OCI-LY7 (cell line): Measurements from ENCODE around the gene SMCR8. TPM values are rescaled to one million over a fixed set of nuclear protein-coding genes. Genes with fewer than 3 reads are reported as not detected.

Experiments used
- BruUV-seq: library from RNA; stranded (reverse); fragments of 400-500 nt; replicated peaks from 2 replicates; lab custom pipeline; 2021; lab: Mats Ljungman, UMichigan
- CTCF ChIA-PET: fragments of 300-600 bp; sonication (Branson Sonifier 250); formaldehyde crosslinking; loops from one replicate; lab custom pipeline; 2022; ENCODE audit warnings: antibody characterized with exemption; ENCODE audit not compliant: unreplicated experiment; lab: Charles Lee
- POLR2A ChIA-PET: fragments of 300-600 bp; sonication (Branson Sonifier 250); formaldehyde crosslinking; loops from one replicate; lab custom pipeline; 2022; ENCODE audit warnings: antibody characterized with exemption; lab: Charles Lee
- DNase-seq: peaks from one replicate; pipeline ENCODE4 v3.0.0-alpha.2; 2015; ENCODE audit warnings: low spot score
- H2AFZ ChIP-seq: fragments of 200-600 bp; sonication (generic), shearing (Covaris generic); 2 replicates; pipeline ENCODE4 v1.6.1; 2014; ENCODE audit warnings: mild to moderate bottlenecking, antibody characterized with exemption, low read length, moderate library complexity
- H3K27ac ChIP-seq: fragments of 200-600 bp; sonication (generic); 2 replicates; pipeline ENCODE4 v1.5.1; 2014; ENCODE audit warnings: mixed run types, low read depth, mild to moderate bottlenecking, moderate library complexity, low read length, inconsistent platforms; ENCODE audit not compliant: poor library complexity, severe bottlenecking
- H3K36me3 ChIP-seq: fragments of 200-600 bp; sonication (generic); 2 replicates; pipeline ENCODE4 v1.6.1; 2014; ENCODE audit warnings: mild to moderate bottlenecking, antibody characterized with exemption, low read length, moderate library complexity, mixed read lengths; ENCODE audit not compliant: insufficient read depth
- H3K4me1 ChIP-seq: fragments of 200-600 bp; sonication (generic); 2 replicates; pipeline ENCODE4 v1.5.1; 2014; ENCODE audit warnings: mild to moderate bottlenecking, low read length; ENCODE audit not compliant: insufficient read depth, poor library complexity, severe bottlenecking
- H3K4me2 ChIP-seq: fragments of 200-600 bp; sonication (generic); 2 replicates; pipeline ENCODE4 v1.6.1; 2014; ENCODE audit warnings: mild to moderate bottlenecking, low read length
- H3K4me3 ChIP-seq: fragments of 200-600 bp; sonication (generic); 2 replicates; pipeline ENCODE4 v1.5.1; 2014; ENCODE audit warnings: mild to moderate bottlenecking, low read depth, low read length; ENCODE audit not compliant: poor library complexity, severe bottlenecking
- H3K79me2 ChIP-seq: fragments of 200-600 bp; sonication (generic); 2 replicates; pipeline ENCODE4 v1.6.1; 2016; ENCODE audit warnings: low read depth, mild to moderate bottlenecking, low read length, moderate library complexity, mixed read lengths; ENCODE audit not compliant: insufficient read depth
- H3K9me2 ChIP-seq: fragments of 200-600 bp; sonication (generic); 2 replicates; pipeline ENCODE4 v1.6.1; 2016; ENCODE audit warnings: mild to moderate bottlenecking, low read length, mixed read lengths; ENCODE audit not compliant: insufficient read depth
- H3K9me3 ChIP-seq: fragments of 200-600 bp; sonication (generic); 2 replicates; pipeline ENCODE4 v1.6.1; 2014; ENCODE audit warnings: mild to moderate bottlenecking, mixed run types, low read length, mixed read lengths
- H4K20me1 ChIP-seq: fragments of 200-600 bp; sonication (generic); 2 replicates; pipeline ENCODE4 v1.6.1; 2014; ENCODE audit warnings: mild to moderate bottlenecking, antibody characterized with exemption, low read length, moderate library complexity, mixed read lengths; ENCODE audit not compliant: insufficient read depth
- EZH2phosphoT487 ChIP-seq: fragments of 200-600 bp; sonication (generic); IDR thresholded peaks from 2 replicates; pipeline ENCODE4 v1.6.1; 2018; ENCODE audit warnings: low read depth, borderline replicate concordance, mild to moderate bottlenecking, mixed run types, antibody characterized with exemption, low read length, moderate library complexity, mixed read lengths
- intact Hi-C: fragments of 100-400 bp; cut with micrococcal nuclease; formaldehyde crosslinking; loops from one replicate; pipeline ENCODE4 v1.10.0; 2022; ENCODE audit not compliant: unreplicated experiment
- total RNA-seq, 2 experiments: library from RNA; depleted of rRNA in 1 of 2; stranded (reverse); fragments of >200 nt in 1 of 2; shearing (Covaris generic) in 1 of 2; gene quantifications; 2 replicates each; pipeline ENCODE4 v1.2.3, GENCODE V29; 2014 to 2022
- TF ChIP-seq, protein P1 (sequence below): fragments of 200-600 bp; sonication (generic); conservative IDR thresholded peaks from 2 replicates; pipeline ENCODE4 v1.5.1; 2014; ENCODE audit warnings: mild to moderate bottlenecking, antibody characterized with exemption, low read length, moderate library complexity, mixed read lengths

The SMCR8 gene
- total RNA-seq, 2 experiments from 2014 or later: 11.8 to 16.1 TPM

DNA sequence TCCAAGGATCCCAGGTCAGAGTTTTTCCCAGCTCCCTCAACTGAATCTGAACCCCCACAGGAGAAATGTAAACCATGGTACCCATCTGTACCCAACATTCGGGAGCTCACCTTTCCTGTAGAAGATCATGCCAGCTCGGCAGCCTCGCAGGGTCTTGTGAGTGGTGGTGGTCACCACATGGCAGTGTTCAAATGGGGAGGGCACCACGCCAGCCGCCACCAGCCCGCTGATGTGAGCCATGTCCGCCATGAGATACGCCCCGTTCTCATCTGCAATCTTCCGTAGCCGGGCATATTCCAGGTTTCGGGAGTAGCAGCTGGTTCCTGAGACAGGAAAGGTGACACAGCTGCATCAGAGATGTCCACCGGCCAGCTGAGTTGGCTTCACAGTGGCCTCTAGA lies 24.8 kb downstream of the SMCR8 start:
- no peaks in the 10 kb centered on the region for H4K20me1 ChIP-seq
- ChIA-PET POLR2A (no interaction called here), CTCF (no interaction called here)
- H2AFZ ChIP-seq: no peak overlapping the region
- H3K4me2 ChIP-seq: no peak overlapping the region
- TF ChIP-seq, protein P1, sequence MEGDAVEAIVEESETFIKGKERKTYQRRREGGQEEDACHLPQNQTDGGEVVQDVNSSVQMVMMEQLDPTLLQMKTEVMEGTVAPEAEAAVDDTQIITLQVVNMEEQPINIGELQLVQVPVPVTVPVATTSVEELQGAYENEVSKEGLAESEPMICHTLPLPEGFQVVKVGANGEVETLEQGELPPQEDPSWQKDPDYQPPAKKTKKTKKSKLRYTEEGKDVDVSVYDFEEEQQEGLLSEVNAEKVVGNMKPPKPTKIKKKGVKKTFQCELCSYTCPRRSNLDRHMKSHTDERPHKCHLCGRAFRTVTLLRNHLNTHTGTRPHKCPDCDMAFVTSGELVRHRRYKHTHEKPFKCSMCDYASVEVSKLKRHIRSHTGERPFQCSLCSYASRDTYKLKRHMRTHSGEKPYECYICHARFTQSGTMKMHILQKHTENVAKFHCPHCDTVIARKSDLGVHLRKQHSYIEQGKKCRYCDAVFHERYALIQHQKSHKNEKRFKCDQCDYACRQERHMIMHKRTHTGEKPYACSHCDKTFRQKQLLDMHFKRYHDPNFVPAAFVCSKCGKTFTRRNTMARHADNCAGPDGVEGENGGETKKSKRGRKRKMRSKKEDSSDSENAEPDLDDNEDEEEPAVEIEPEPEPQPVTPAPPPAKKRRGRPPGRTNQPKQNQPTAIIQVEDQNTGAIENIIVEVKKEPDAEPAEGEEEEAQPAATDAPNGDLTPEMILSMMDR: no peak
- no peak for TF ChIP-seq EZH2phosphoT487
- BruUV-seq: no TSS peak
- no peak overlapping the region for H3K4me3 ChIP-seq
- peaks cover 89% of the 10 kb centered on the region for H3K36me3 ChIP-seq
- no peaks in the 10 kb centered on the region for H3K79me2 ChIP-seq
- DNase-seq: no peak
- no peaks in the 10 kb centered on the region for H3K9me2 ChIP-seq
- no peaks in the 10 kb centered on the region for H3K4me1 ChIP-seq
- no peak overlapping the region for H3K27ac ChIP-seq
- H3K9me3 ChIP-seq: 0 out of 2 replicates have a peak, but pooled peaks cover 5% of the 10 kb centered on the region
- intact Hi-C loops: no loop called here

DNA sequence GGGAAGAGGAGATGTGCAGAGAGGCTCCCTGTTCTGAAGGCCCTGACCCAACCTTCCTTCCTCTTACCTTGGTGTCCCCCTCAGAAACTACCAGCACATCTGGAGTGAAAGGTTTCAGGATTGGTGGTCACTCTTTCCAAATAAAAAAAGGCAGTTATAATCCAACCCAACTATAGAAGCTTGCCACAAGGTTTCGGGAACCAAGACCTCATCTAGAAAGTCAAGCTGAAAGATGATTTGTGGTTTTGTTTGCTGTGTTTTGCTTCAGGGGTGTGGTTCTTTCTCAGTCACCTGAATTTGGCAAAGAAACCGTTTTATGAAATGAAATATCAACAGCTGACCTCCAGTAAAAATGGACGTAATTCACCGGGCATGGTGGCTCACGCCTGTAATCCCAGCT lies 28.9 kb downstream of the SMCR8 start:
- CTCF ChIA-PET: no interaction called here

DNA sequence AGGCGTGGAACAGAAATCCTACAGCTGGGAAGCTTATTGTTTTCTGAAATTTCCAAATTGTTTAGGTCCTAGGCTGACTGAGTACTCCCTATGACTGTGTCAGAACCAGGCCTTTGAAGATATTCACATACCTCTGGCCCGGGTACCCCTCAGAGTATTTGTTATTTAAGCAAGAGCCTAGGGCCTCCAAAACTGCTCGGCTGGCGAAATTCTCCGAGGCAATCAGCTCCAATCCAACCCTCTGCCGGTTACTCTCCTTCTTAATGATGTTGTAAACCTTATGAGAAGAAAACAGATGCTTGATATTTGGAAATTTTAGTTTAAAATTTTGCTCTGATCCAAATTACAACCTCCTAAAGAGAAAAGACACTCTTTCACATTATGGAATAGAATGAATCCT lies 38.4 kb downstream of the SMCR8 start:
- ChIA-PET CTCF (no interaction called here), POLR2A (no interaction called here)
- H3K4me2 ChIP-seq: no peak overlapping the region
- no peak overlapping the region for H2AFZ ChIP-seq
- intact Hi-C loops: no loop called here
- H3K36me3 ChIP-seq: peaks cover 75% of the 10 kb centered on the region
- no peaks in the 10 kb centered on the region for H3K9me2 ChIP-seq
- no peak overlapping the region for H3K27ac ChIP-seq
- H3K4me1 ChIP-seq: no peaks in the 10 kb centered on the region
- peaks cover 7% of the 10 kb centered on the region; the same call in 1 of the 2 replicates for H3K79me2 ChIP-seq
- H3K9me3 ChIP-seq: no peaks in the 10 kb centered on the region
- TF ChIP-seq, protein P1: no peak
- TF ChIP-seq EZH2phosphoT487: no peak
- no peak overlapping the region for H3K4me3 ChIP-seq
- H4K20me1 ChIP-seq: no peaks in the 10 kb centered on the region
- no peak for DNase-seq
- BruUV-seq: no TSS peak

More for the DNA sequence above, 28.9 kb downstream of the SMCR8 start:
- no peaks in the 10 kb centered on the region for H3K79me2 ChIP-seq
- no peak for DNase-seq
- POLR2A ChIA-PET: interaction anchor here (0.7 kb wide), 1 partner anchor 10 kb away, joined by 4 read pairs; no protein-coding TSS in a partner anchor
- no peaks in the 10 kb centered on the region for H4K20me1 ChIP-seq
- no peak overlapping the region for H3K4me2 ChIP-seq
- peaks cover 97% of the 10 kb centered on the region for H3K36me3 ChIP-seq
- BruUV-seq: TSS peak; percentile 38
- no peaks in the 10 kb centered on the region for H3K9me2 ChIP-seq
- no peak overlapping the region for H3K4me3 ChIP-seq
- 0 out of 2 replicates have a peak, but pooled peaks cover 5% of the 10 kb centered on the region for H3K9me3 ChIP-seq
- TF ChIP-seq EZH2phosphoT487: no peak
- intact Hi-C loops: no loop called here
- no peaks in the 10 kb centered on the region for H3K4me1 ChIP-seq
- no peak overlapping the region for H2AFZ ChIP-seq
- H3K27ac ChIP-seq: no peak overlapping the region
